B cell (primary cell): ENCODE measurements around the gene ALG8. TPM values are rescaled to one million over a fixed set of nuclear protein-coding genes. Genes with fewer than 3 reads are reported as not detected.

Experiments
- ATAC-seq: fragments of 200-7000 bp; cut with Tn5 transposase; one replicate; pipeline ENCODE4 v1.10.0; 2021; ENCODE audit warnings: low read depth, mild to moderate bottlenecking, moderate number of reproducible peaks, moderate library complexity
- CTCF ChIA-PET: fragments of 350-600 bp; sonication (Branson Sonifier 250); formaldehyde crosslinking; loops from one replicate; lab custom pipeline; 2021; ENCODE audit warnings: antibody characterized with exemption, inconsistent platforms; lab: Charles Lee
- POLR2A ChIA-PET: fragments of 350-600 bp; sonication (Branson Sonifier 250); formaldehyde crosslinking; loops from one replicate; lab custom pipeline; 2021; ENCODE audit warnings: antibody characterized with exemption; lab: Charles Lee
- DNase-seq: peaks from one replicate; pipeline ENCODE4 v3.0.0; 2013
- H2AFZ ChIP-seq: 2 replicates; pipeline ENCODE4 v1.6.1; 2012; ENCODE audit warnings: mild to moderate bottlenecking, low read depth, low read length; ENCODE audit not compliant: insufficient read depth, poor library complexity, severe bottlenecking
- H3K27ac ChIP-seq, 2 donors: 1 replicate in 1 of 2; 2 replicates in 1 of 2; pipeline ENCODE4 v1.5.1; 2012 to 2013; ENCODE audit warnings: low read length in 2 of 2, mild to moderate bottlenecking in 2 of 2, moderate library complexity in 1 of 2
- H3K27me3 ChIP-seq, 4 experiments: fragments of 200-600 bp in 1 of 4; sonication (generic) in 1 of 4; replicated peaks in 1 of 4; 1 replicate in 2 of 4; 2 replicates in 2 of 4; pipeline versions ENCODE4 v1.6.1 to v1.7.0; 2013 to 2016; ENCODE audit warnings: low read length in 3 of 4, mild to moderate bottlenecking in 2 of 4, mixed read lengths in 1 of 4, moderate library complexity in 1 of 4; ENCODE audit not compliant: insufficient read depth in 4 of 4, control insufficient read depth in 3 of 4; ENCODE audit errors: control extremely low read depth in 1 of 4
- H3K36me3 ChIP-seq, 2 experiments: replicated peaks in 1 of 2; 1 replicate in 1 of 2; 2 replicates in 1 of 2; pipeline versions ENCODE4 v1.6.1 to v1.7.1; 2013; ENCODE audit warnings: low read length in 1 of 2; ENCODE audit not compliant: insufficient read depth in 2 of 2, control insufficient read depth in 1 of 2; ENCODE audit errors: control extremely low read depth in 1 of 2, extremely low read depth in 1 of 2
- H3K4me1 ChIP-seq, 2 donors: fragments of 200-600 bp in 1 of 2; sonication (generic) in 1 of 2; 1 replicate in 1 of 2; 2 replicates in 1 of 2; pipeline versions ENCODE4 v1.5.1 to v1.6.1; 2013 to 2017; ENCODE audit warnings: low read length in 2 of 2; ENCODE audit not compliant: control insufficient read depth in 2 of 2, insufficient read depth in 2 of 2
- H3K4me2 ChIP-seq: replicated peaks from 2 replicates; pipeline ENCODE3; 2012; ENCODE audit warnings: mild to moderate bottlenecking, low read depth, low read length; ENCODE audit not compliant: poor library complexity, severe bottlenecking
- H3K4me3 ChIP-seq, 5 experiments: fragments of 200-600 bp in 1 of 5; sonication (generic) in 1 of 5; 1 replicate in 3 of 5; 2 replicates in 2 of 5; pipeline versions ENCODE4 v1.5.1 to v1.7.0; 2011 to 2016; ENCODE audit warnings: low read length in 4 of 5, mild to moderate bottlenecking in 4 of 5, low read depth in 2 of 5, control low read depth in 1 of 5, moderate library complexity in 1 of 5; ENCODE audit not compliant: insufficient read depth in 1 of 5; ENCODE audit errors: control extremely low read depth in 1 of 5, extremely low read depth in 1 of 5
- H3K79me2 ChIP-seq: fragments of 200-600 bp; sonication (generic); one replicate; pipeline ENCODE4 v1.6.0; 2016; ENCODE audit warnings: low read length; ENCODE audit not compliant: control insufficient read depth, insufficient read depth
- H3K9ac ChIP-seq: fragments of 200-600 bp; sonication (generic); 2 replicates; pipeline ENCODE4 v1.6.1; 2017; ENCODE audit warnings: mild to moderate bottlenecking, low read length, moderate library complexity
- H3K9me3 ChIP-seq, 3 donors: one replicate each; pipeline versions ENCODE4 v1.6.1 to v1.7.1; 2013; ENCODE audit warnings: low read length in 2 of 3; ENCODE audit not compliant: control insufficient read depth in 2 of 3, insufficient read depth in 1 of 3; ENCODE audit errors: control extremely low read depth in 1 of 3
- H4K20me1 ChIP-seq: 2 replicates; pipeline ENCODE4 v1.6.0; 2012; ENCODE audit warnings: mild to moderate bottlenecking, low read length; ENCODE audit not compliant: insufficient read depth, control insufficient read depth, poor library complexity, severe bottlenecking
- H3K27ac Mint-ChIP-seq: one replicate; pipeline ENCODE4 v1.8.0; 2021; ENCODE audit warnings: mixed read lengths
- H3K27me3 Mint-ChIP-seq: one replicate; pipeline ENCODE4 v1.8.0; 2021; ENCODE audit warnings: mixed read lengths
- H3K4me1 Mint-ChIP-seq: one replicate; pipeline ENCODE4 v1.8.0; 2021; ENCODE audit warnings: mixed read lengths
- H3K4me3 Mint-ChIP-seq: one replicate; pipeline ENCODE4 v1.8.0; 2021; ENCODE audit warnings: mixed read lengths
- H3K9me3 Mint-ChIP-seq: one replicate; pipeline ENCODE4 v1.8.0; 2022; ENCODE audit warnings: mixed read lengths; ENCODE audit not compliant: insufficient read depth
- CTCF ChIP-seq: fragments of 200-600 bp; IDR thresholded peaks from one replicate; pipeline ENCODE4 v1.8.0; 2022; ENCODE audit warnings: antibody characterized with exemption, mild to moderate bottlenecking
- EZH2 ChIP-seq: IDR thresholded peaks from 2 replicates; pipeline ENCODE4 v1.6.1; 2012; ENCODE audit warnings: borderline replicate concordance, low read depth, mild to moderate bottlenecking, moderate library complexity, low read length; ENCODE audit not compliant: insufficient read depth, poor library complexity, severe bottlenecking
- WGBS: methylation state at CpG from one replicate; pipeline ENCODE4 v1.1.5; 2013; ENCODE audit warnings: missing lambda C conversion rate; ENCODE audit not compliant: insufficient coverage; 5-methylcytosine and 5-hydroxymethylcytosine counted together
- intact Hi-C: fragments of 100-400 bp; cut with micrococcal nuclease; formaldehyde crosslinking; loops from one replicate; pipeline ENCODE4 v1.10.0; 2022
- polyA plus RNA-seq: library from polyadenylated mRNA; depleted of rRNA; stranded (reverse); fragments of >200 nt; gene quantifications from 2 replicates; pipeline ENCODE4 v1.2.3, GENCODE V29; 2012
- total RNA-seq, 2 donors: library from RNA; stranded (reverse); fragments of 120-200 nt in 1 of 2; gene quantifications; 1 replicate in 1 of 2; 2 replicates in 1 of 2; pipeline versions ENCODE4 v1.2.3 to v1.2.4, GENCODE V29; 2013 to 2022

ALG8 gene
- total and polyA plus RNA-seq, 2 donors (not counting 1 experiment from before 2014, with no cell fraction given) = 16.7 to 28.5 TPM

- DNase-seq (no peak), ATAC-seq (no peak)
- no peaks in the 10 kb centered on the region for H3K9me3 Mint-ChIP-seq
- peaks cover 0 to 3% of the 10 kb centered on the region in 2 donors for H3K4me1 ChIP-seq
- no peaks in the 10 kb centered on the region for H3K27me3 ChIP-seq
- TF ChIP-seq EZH2 = no peak
- TF ChIP-seq CTCF = no peak
- intact Hi-C loops = no loop called here
- H3K79me2 ChIP-seq = no peaks in the 10 kb centered on the region
- H3K4me3 Mint-ChIP-seq = no peak overlapping the region
- CTCF ChIA-PET = no interaction called here
- H3K36me3 ChIP-seq = peaks cover 9 to 36% of the 10 kb centered on the region in 2 experiments
- no peak overlapping the region for H3K27ac Mint-ChIP-seq
- H3K27me3 Mint-ChIP-seq = no peaks in the 10 kb centered on the region
- H3K9me3 ChIP-seq = no peaks in the 10 kb centered on the region
- H3K27ac ChIP-seq = no peak overlapping the region
- WGBS = 88% methylated on average over 1 of the region's 2 CpGs
- H3K9ac ChIP-seq = no peak overlapping the region
- H2AFZ ChIP-seq = no peak overlapping the region
- H3K4me1 Mint-ChIP-seq = peaks cover 9% of the 10 kb centered on the region
- H4K20me1 ChIP-seq = no peaks in the 10 kb centered on the region
- POLR2A ChIA-PET = no interaction called here
- no peak overlapping the region for H3K4me2 ChIP-seq
- no peak overlapping the region for H3K4me3 ChIP-seq
Measured at GRCh38 chr11:78110830-78111229, 28.6 kb downstream of the ALG8 start.

- ATAC-seq (no peak), DNase-seq (no peak)
- H3K27me3 ChIP-seq = no peaks in the 10 kb centered on the region
- intact Hi-C loops = no loop called here
- Mint-ChIP-seq H3K4me1 (peaks cover 9% of the 10 kb centered on the region), H3K9me3 (no peaks in the 10 kb centered on the region), H3K27ac (no peak overlapping the region), H3K4me3 (no peak overlapping the region), H3K27me3 (no peaks in the 10 kb centered on the region)
- no peaks in the 10 kb centered on the region for H3K79me2 ChIP-seq
- no peaks in the 10 kb centered on the region for H3K9me3 ChIP-seq
- no peak for TF ChIP-seq EZH2
- no peak for TF ChIP-seq CTCF
- no peak overlapping the region for H2AFZ ChIP-seq
- peaks cover 0 to 3% of the 10 kb centered on the region in 2 donors for H3K4me1 ChIP-seq
- H3K27ac ChIP-seq = no peak overlapping the region
- H3K36me3 ChIP-seq = peaks cover 9 to 36% of the 10 kb centered on the region in 2 experiments
- H3K4me3 ChIP-seq = no peak overlapping the region
- ChIA-PET CTCF (no interaction called here), POLR2A (no interaction called here)
- H3K4me2 ChIP-seq = no peak overlapping the region
- H3K9ac ChIP-seq = no peak overlapping the region
- no peaks in the 10 kb centered on the region for H4K20me1 ChIP-seq
- WGBS = 100% methylated on average over 2 of the region's 5 CpGs
Measured at GRCh38 chr11:78110351-78110750, 29.1 kb downstream of the ALG8 start.
